ENCODE results near the gene SMYD3.

- TF ChIP-seq CTCF (IDR thresholded peaks at IDR 0.05) (no peak), POLR2A (IDR thresholded peaks at IDR 0.05) (no peak)
Observed at GRCh38 chr1:246078126-246078887, 428.8 kb downstream of the SMYD3 start.
